GM23338 (cell line): Measurements from ENCODE around the gene CACNA2D1. TPM values are rescaled to one million over a fixed set of nuclear protein-coding genes. Genes with fewer than 3 reads are reported as not detected.

Experiments
- ATAC-seq: fragments of 200-7000 bp; cut with Tn5 transposase; 3 replicates; pipeline ENCODE4 v1.9.1; 2020
- DNase-seq: peaks from one replicate; pipeline ENCODE4 v3.0.0-alpha.2; 2015; ENCODE audit warnings: low spot score
- H2AFZ ChIP-seq: fragments of 200-600 bp; sonication (generic); 2 replicates; pipeline ENCODE4 v1.8.0; 2016; ENCODE audit warnings: antibody characterized with exemption, mild to moderate bottlenecking, moderate library complexity
- H3F3A ChIP-seq: fragments of 200-600 bp; sonication (generic); replicated peaks from 2 replicates; pipeline ENCODE4 v1.8.0; 2017; ENCODE audit warnings: antibody characterized with exemption, mixed run types, low read depth
- H3K27ac ChIP-seq: fragments of 200-600 bp; sonication (generic); 2 replicates; pipeline ENCODE4 v1.6.1; 2016; ENCODE audit warnings: low read depth
- H3K27me3 ChIP-seq: fragments of 200-600 bp; sonication (generic); 2 replicates; pipeline ENCODE4 v1.8.0; 2016; ENCODE audit warnings: mild to moderate bottlenecking, mixed run types, moderate library complexity; ENCODE audit not compliant: insufficient read depth
- H3K36me3 ChIP-seq: fragments of 200-600 bp; sonication (generic); 2 replicates; pipeline ENCODE4 v1.8.0; 2016; ENCODE audit warnings: mild to moderate bottlenecking; ENCODE audit not compliant: insufficient read depth
- H3K4me1 ChIP-seq: fragments of 200-600 bp; sonication (generic); 2 replicates; pipeline ENCODE4 v1.8.0; 2016; ENCODE audit warnings: mild to moderate bottlenecking, moderate library complexity; ENCODE audit not compliant: insufficient read depth
- H3K4me2 ChIP-seq: fragments of 200-600 bp; sonication (generic); 2 replicates; pipeline ENCODE4 v1.7.1; 2017; ENCODE audit warnings: mixed run types
- H3K4me3 ChIP-seq: fragments of 200-600 bp; sonication (generic); 2 replicates; pipeline ENCODE4 v1.6.1; 2016; ENCODE audit warnings: mixed run types
- H3K79me2 ChIP-seq: fragments of 200-600 bp; sonication (generic); replicated peaks from 2 replicates; pipeline ENCODE4 v1.8.0; 2017; ENCODE audit warnings: mild to moderate bottlenecking; ENCODE audit not compliant: insufficient read depth
- H3K9me2 ChIP-seq: fragments of 200-600 bp; sonication (generic); 2 replicates; pipeline ENCODE4 v1.8.0; 2017; ENCODE audit not compliant: insufficient read depth
- H4K20me1 ChIP-seq: fragments of 200-600 bp; sonication (generic); replicated peaks from 2 replicates; pipeline ENCODE4 v1.8.0; 2017; ENCODE audit warnings: mild to moderate bottlenecking; ENCODE audit not compliant: insufficient read depth
- H3K27ac Mint-ChIP-seq: 2 replicates; pipeline ENCODE4 v1.8.0; 2020; ENCODE audit warnings: inconsistent platforms, mild to moderate bottlenecking, moderate library complexity, mixed read lengths
- H3K27me3 Mint-ChIP-seq: 3 replicates; pipeline ENCODE4 v1.8.0; 2022; ENCODE audit warnings: low read depth, mild to moderate bottlenecking, moderate library complexity, mixed read lengths, inconsistent platforms; ENCODE audit not compliant: insufficient read depth, poor library complexity
- H3K36me3 Mint-ChIP-seq: 3 replicates; pipeline ENCODE4 v1.8.0; 2021; ENCODE audit warnings: low read depth, mild to moderate bottlenecking, inconsistent platforms, moderate library complexity, mixed read lengths
- H3K4me1 Mint-ChIP-seq: 3 replicates; pipeline ENCODE4 v1.8.0; 2020; ENCODE audit warnings: mild to moderate bottlenecking, inconsistent platforms, mixed read lengths
- H3K4me3 Mint-ChIP-seq: 3 replicates; pipeline ENCODE4 v1.8.0; 2021; ENCODE audit warnings: moderate library complexity, mild to moderate bottlenecking, inconsistent platforms, mixed read lengths
- H3K9me3 Mint-ChIP-seq: 3 replicates; pipeline ENCODE4 v1.8.0; 2020; ENCODE audit warnings: moderate library complexity, mild to moderate bottlenecking, inconsistent platforms, mixed read lengths
- CREB1 ChIP-seq: fragments of 250-450 bp; sonication (Bioruptor Pico); IDR thresholded peaks from 2 replicates; pipeline ENCODE4 v1.5.0; 2020; ENCODE audit warnings: low read depth, mild to moderate bottlenecking, moderate library complexity
- CTCF ChIP-seq, 2 experiments: fragments of 200-600 bp in 1 of 2; sonication (generic) in 1 of 2; conservative IDR thresholded peaks; 2 replicates each; pipeline versions ENCODE4 v1.5.1 to v1.6.1; 2016 to 2017; ENCODE audit warnings: antibody characterized with exemption in 2 of 2, low read depth in 2 of 2, mild to moderate bottlenecking in 2 of 2, moderate library complexity in 1 of 2
- ETS1 ChIP-seq: IDR thresholded peaks from 2 replicates; pipeline ENCODE4 v1.6.1; 2016; ENCODE audit warnings: antibody characterized with exemption
- EZH2 ChIP-seq: fragments of 200-600 bp; sonication (generic); IDR thresholded peaks from one replicate; pipeline ENCODE4 v1.8.0; 2017; ENCODE audit warnings: antibody characterized with exemption, mild to moderate bottlenecking, low read depth; ENCODE audit not compliant: unreplicated experiment
- JUNB ChIP-seq: IDR thresholded peaks from one replicate; pipeline ENCODE4 v1.6.1; 2016; ENCODE audit warnings: antibody characterized with exemption; ENCODE audit not compliant: unreplicated experiment
- NANOG ChIP-seq: IDR thresholded peaks from 2 replicates; pipeline ENCODE4 v1.6.1; 2016; ENCODE audit warnings: antibody characterized with exemption, borderline replicate concordance
- REST ChIP-seq: IDR thresholded peaks from one replicate; pipeline ENCODE4 v1.6.1; 2018; ENCODE audit warnings: antibody characterized with exemption; ENCODE audit not compliant: unreplicated experiment
- STAT1 ChIP-seq: IDR thresholded peaks from one replicate; pipeline ENCODE4 v1.6.1; 2016; ENCODE audit warnings: antibody characterized with exemption; ENCODE audit not compliant: unreplicated experiment
- ZNF114 ChIP-seq: fragments of 250-450 bp; sonication (Bioruptor Pico); IDR thresholded peaks from 2 replicates; pipeline ENCODE4 v1.5.0; 2020; ENCODE audit warnings: mild to moderate bottlenecking, moderate library complexity
- polyA plus RNA-seq: library from polyadenylated mRNA; unstranded; fragments of >200 nt; fragmentation: Nextera tagmentation; extraction: Ambion mirVana; gene quantifications from 2 replicates; pipeline ENCODE4 v1.2.1, GENCODE V29; 2016
- total RNA-seq: library from RNA; depleted of rRNA; stranded (reverse); fragments of >200 nt; shearing (Covaris generic); gene quantifications from 2 replicates; pipeline ENCODE4 v1.2.3, GENCODE V29; 2014

Gene CACNA2D1
- total and polyA plus RNA-seq, 2 experiments from 2014 or later, result 7.0 to 20.4 TPM

- H3K4me1 ChIP-seq, result peaks cover 6% of the 10 kb centered on the region
- H3K27ac ChIP-seq, result no peak overlapping the region
- peaks cover 17% of the 10 kb centered on the region for H3K4me1 Mint-ChIP-seq
These were observed 69.5 kb downstream of the CACNA2D1 start for GRCh38 chr7:82373926-82374635.

GRCh38 chr7:82364671-82365070 lies 78.9 kb downstream of the CACNA2D1 start:
- Histone ChIP-seq H3K27me3 (no peaks in the 10 kb centered on the region), H3K4me3 (no peak overlapping the region), H3F3A (no peaks in the 10 kb centered on the region), H3K4me1 (peaks cover 10% of the 10 kb centered on the region), H3K4me2 (no peak overlapping the region), H3K36me3 (no peaks in the 10 kb centered on the region), H3K79me2 (no peaks in the 10 kb centered on the region), H4K20me1 (no peaks in the 10 kb centered on the region), H3K9me2 (no peaks in the 10 kb centered on the region), H3K27ac (no peak overlapping the region), H2AFZ (no peak overlapping the region)
- Mint-ChIP-seq H3K27me3 (no peaks in the 10 kb centered on the region), H3K9me3 (no peaks in the 10 kb centered on the region), H3K4me3 (no peak overlapping the region), H3K36me3 (no peaks in the 10 kb centered on the region), H3K27ac (no peak overlapping the region), H3K4me1 (peaks cover 29% of the 10 kb centered on the region)
- no peak for DNase-seq
- no peak for ATAC-seq
- TF ChIP-seq CREB1 (CRISPR knock-in tag), result no peak
- TF ChIP-seq ZNF114 (CRISPR knock-in tag), result no peak
- TF ChIP-seq CTCF (conservative IDR thresholded peaks at IDR 0.05; ENCODE audit: low read depth in 2 of 2), result no peak
- TF ChIP-seq STAT1, result no peak

More at GRCh38 chr7:82373926-82374635, 69.5 kb downstream of the CACNA2D1 start:
- H3K36me3 Mint-ChIP-seq, result no peaks in the 10 kb centered on the region
- H3K9me3 Mint-ChIP-seq, result no peaks in the 10 kb centered on the region
- Histone ChIP-seq H4K20me1 (no peaks in the 10 kb centered on the region), H3K4me2 (no peak overlapping the region), H3K9me2 (no peaks in the 10 kb centered on the region), H3K36me3 (no peaks in the 10 kb centered on the region), H3K79me2 (no peaks in the 10 kb centered on the region), H3F3A (no peaks in the 10 kb centered on the region), H3K4me3 (no peak overlapping the region), H2AFZ (no peak overlapping the region), H3K27me3 (no peaks in the 10 kb centered on the region)
- no peak overlapping the region for H3K4me3 Mint-ChIP-seq
- H3K27ac Mint-ChIP-seq, result peak overlapping the region; percentile 30; the same call in 1 of the 2 replicates
- ATAC-seq (no peak), DNase-seq (no peak)
- TF ChIP-seq REST (no peak), ETS1 (no peak), EZH2 (no peak), STAT1 (no peak), NANOG (no peak), JUNB (no peak)
- no peaks in the 10 kb centered on the region for H3K27me3 Mint-ChIP-seq
